Activated CD4-positive, alpha-beta memory T cell treated with anti-CD3 and anti-CD28 coated beads, Interleukin-2, amount 10 ng/mL, durations not matched to agents 7 days and 5 days (primary cell): ENCODE measurements around the gene STK4. TPM values are rescaled to one million over a fixed set of nuclear protein-coding genes. Genes with fewer than 3 reads are reported as not detected.

Source experiments
- CTCF ChIA-PET: fragments of 350-600 bp; sonication (Branson Sonifier 250); formaldehyde crosslinking; loops from one replicate; lab custom pipeline; 2021; ENCODE audit warnings: antibody characterized with exemption, inconsistent platforms; lab: Charles Lee
- POLR2A ChIA-PET: fragments of 350-600 bp; sonication (Branson Sonifier 250); formaldehyde crosslinking; loops from one replicate; lab custom pipeline; 2021; ENCODE audit warnings: antibody characterized with exemption; lab: Charles Lee
- DNase-seq: peaks from one replicate; pipeline ENCODE4 v3.0.0-alpha.2; 2020
- H3K27ac Mint-ChIP-seq: one replicate; pipeline ENCODE4 v1.8.0; 2021; ENCODE audit warnings: mild to moderate bottlenecking, mixed read lengths
- H3K27me3 Mint-ChIP-seq: one replicate; pipeline ENCODE4 v1.8.0; 2021; ENCODE audit warnings: mixed read lengths
- H3K36me3 Mint-ChIP-seq: one replicate; pipeline ENCODE4 v1.8.0; 2021; ENCODE audit warnings: low read depth, mixed read lengths
- H3K4me1 Mint-ChIP-seq: one replicate; pipeline ENCODE4 v1.8.0; 2021; ENCODE audit warnings: mixed read lengths
- H3K4me3 Mint-ChIP-seq: one replicate; pipeline ENCODE4 v1.8.0; 2021; ENCODE audit warnings: mild to moderate bottlenecking, mixed read lengths
- H3K9me3 Mint-ChIP-seq: one replicate; pipeline ENCODE4 v1.8.0; 2021; ENCODE audit warnings: mixed read lengths
- total RNA-seq, 2 experiments: library from RNA; stranded (reverse); gene quantifications; one replicate each; pipeline ENCODE4 v1.2.3, GENCODE V29; 2021

Gene STK4
- total RNA-seq, result 100 to 1,000 TPM; 204 to 213 TPM

GRCh38 chr20:44966030-44966961, at the start of gene STK4:
Gene STK4, plus strand, starts transcription at chr20:44966512. Its CDS starts 57 bp downstream, at chr20:44966569.
- ChIA-PET CTCF (interaction anchor here (1.1 to 1.5 kb wide), 3 partner anchors 15 to 78 kb away, joined by 4 read pairs; no protein-coding TSS in a partner anchor), POLR2A (interaction anchor here (1.0 to 6.3 kb wide), 16 partner anchors 9 to 81 kb away, joined by 3 to 105 read pairs (median 4); partner anchors contain the start of genes PABPC1L and YWHAB)
- H3K27ac Mint-ChIP-seq, result peak within 1 kb of the TSS; percentile 98
- H3K4me3 Mint-ChIP-seq, result peak within 1 kb of the TSS; percentile 94
- no peaks in the 10 kb centered on the region for H3K9me3 Mint-ChIP-seq
- H3K4me1 Mint-ChIP-seq, result peaks cover 68% of the 10 kb centered on the region
- H3K27me3 Mint-ChIP-seq, result no peaks in the 10 kb centered on the region
- DNase-seq, result peak; percentile 96
- peaks cover 41% of the 10 kb centered on the region for H3K36me3 Mint-ChIP-seq

GRCh38 chr20:44916586-44916985, 49.7 kb upstream of the STK4 start:
- CTCF ChIA-PET, result no interaction called here
- Mint-ChIP-seq H3K27ac (no peak overlapping the region), H3K36me3 (peaks cover 39% of the 10 kb centered on the region), H3K4me1 (peaks cover 22% of the 10 kb centered on the region), H3K9me3 (no peaks in the 10 kb centered on the region), H3K4me3 (no peak overlapping the region), H3K27me3 (no peaks in the 10 kb centered on the region)
- POLR2A ChIA-PET, result no interaction called here
- DNase-seq, result no peak

DNA sequence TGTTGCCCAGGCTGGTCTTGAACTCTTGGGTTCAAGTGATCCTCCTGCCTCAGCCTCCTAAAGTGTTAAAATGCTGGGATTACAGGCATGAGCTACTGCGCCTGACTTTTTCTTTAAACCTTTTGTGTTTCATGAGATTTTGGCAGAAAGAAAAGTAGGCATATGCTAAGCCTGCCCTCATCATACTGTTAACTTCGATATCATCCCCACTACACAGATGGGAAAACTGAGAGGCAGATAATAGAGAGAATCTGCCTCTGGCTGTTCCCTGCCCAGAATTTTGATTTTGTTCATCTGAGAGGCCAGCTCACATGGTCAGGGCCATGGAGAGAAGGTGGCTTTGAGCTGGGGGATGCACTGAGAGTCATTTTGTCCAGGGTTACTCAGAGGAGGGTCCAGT, 48.9 kb upstream of the STK4 start:
- Mint-ChIP-seq H3K27me3 (no peaks in the 10 kb centered on the region), H3K9me3 (no peaks in the 10 kb centered on the region), H3K4me3 (no peak overlapping the region), H3K36me3 (peaks cover 41% of the 10 kb centered on the region), H3K27ac (no peak overlapping the region), H3K4me1 (peaks cover 17% of the 10 kb centered on the region)
- ChIA-PET POLR2A (interaction anchor here (0.9 kb wide), 1 partner anchor 15 kb away, joined by 3 read pairs; no protein-coding TSS in a partner anchor), CTCF (interaction anchor here (1.0 kb wide), 1 partner anchor 8 kb away, joined by 3 read pairs; the partner anchor contains the start of gene PABPC1L)
- no peak for DNase-seq

- H3K27me3 Mint-ChIP-seq, result no peaks in the 10 kb centered on the region
- H3K9me3 Mint-ChIP-seq, result no peaks in the 10 kb centered on the region
- ChIA-PET CTCF (interaction anchor here (1.0 kb wide), 1 partner anchor 9 kb away, joined by 3 read pairs; the partner anchor contains the start of gene PABPC1L), POLR2A (interaction anchor here (0.9 to 1.5 kb wide), 2 partner anchors 9 to 16 kb away, joined by 3 to 5 read pairs; no protein-coding TSS in a partner anchor)
- no peak for DNase-seq
- H3K27ac Mint-ChIP-seq, result no peak overlapping the region
- peaks cover 33% of the 10 kb centered on the region for H3K36me3 Mint-ChIP-seq
- H3K4me3 Mint-ChIP-seq, result no peak overlapping the region
- peaks cover 15% of the 10 kb centered on the region for H3K4me1 Mint-ChIP-seq
Observed at GRCh38 chr20:44918342-44918741, 48.0 kb upstream of the STK4 start.

DNA sequence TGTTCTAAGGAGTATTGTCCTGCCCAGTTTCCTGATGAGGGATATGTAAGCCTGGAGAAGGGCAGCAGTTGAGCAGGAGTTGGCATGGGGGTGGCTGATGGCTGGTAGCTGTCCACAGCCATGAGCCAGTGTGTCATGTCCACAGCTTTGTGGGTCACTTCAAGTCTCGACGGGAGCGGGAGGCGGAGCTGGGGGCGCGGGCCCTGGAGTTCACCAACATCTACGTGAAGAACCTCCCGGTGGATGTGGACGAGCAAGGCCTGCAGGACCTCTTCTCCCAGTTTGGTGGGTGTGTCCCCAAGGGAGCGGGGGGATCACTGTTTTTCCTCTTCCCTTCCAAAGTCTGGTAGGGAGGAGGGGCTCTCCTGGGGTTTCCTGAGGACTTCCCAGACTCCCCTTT, 47.6 kb upstream of the STK4 start:
- no peaks in the 10 kb centered on the region for H3K27me3 Mint-ChIP-seq
- no peak overlapping the region for H3K27ac Mint-ChIP-seq
- peaks cover 14% of the 10 kb centered on the region for H3K4me1 Mint-ChIP-seq
- no peaks in the 10 kb centered on the region for H3K9me3 Mint-ChIP-seq
- POLR2A ChIA-PET, result interaction anchor here (1.5 kb wide), 1 partner anchor 10 kb away, joined by 5 read pairs; no protein-coding TSS in a partner anchor
- no peak for DNase-seq
- peaks cover 29% of the 10 kb centered on the region for H3K36me3 Mint-ChIP-seq
- H3K4me3 Mint-ChIP-seq, result no peak overlapping the region
- CTCF ChIA-PET, result no interaction called here

DNA sequence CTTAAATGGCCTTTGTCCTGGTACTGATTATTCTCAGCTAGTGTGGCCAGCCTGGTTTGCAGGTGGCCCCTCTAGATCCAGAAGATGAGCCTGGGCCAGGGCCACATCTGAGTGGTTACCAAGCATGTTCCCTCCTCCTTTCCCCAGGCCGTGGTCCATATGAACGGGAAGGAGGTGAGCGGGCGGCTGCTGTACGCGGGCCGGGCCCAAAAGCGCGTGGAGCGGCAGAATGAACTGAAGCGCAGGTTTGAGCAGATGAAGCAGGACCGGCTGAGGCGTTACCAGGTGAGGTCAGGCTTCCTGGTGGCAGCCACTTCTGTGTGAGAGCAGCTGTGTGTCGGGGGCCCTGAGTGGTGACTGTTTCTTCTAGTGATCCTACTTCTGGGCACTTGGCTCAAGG, 44.9 kb upstream of the STK4 start:
- no peak overlapping the region for H3K4me3 Mint-ChIP-seq
- peaks cover 22% of the 10 kb centered on the region for H3K36me3 Mint-ChIP-seq
- H3K27ac Mint-ChIP-seq, result no peak overlapping the region
- H3K9me3 Mint-ChIP-seq, result no peaks in the 10 kb centered on the region
- H3K4me1 Mint-ChIP-seq, result peaks cover 3% of the 10 kb centered on the region
- no peaks in the 10 kb centered on the region for H3K27me3 Mint-ChIP-seq
- ChIA-PET CTCF (no interaction called here), POLR2A (interaction anchor here (0.7 kb wide), 1 partner anchor 12 kb away, joined by 5 read pairs; no protein-coding TSS in a partner anchor)
- no peak for DNase-seq

- Mint-ChIP-seq H3K4me1 (no peaks in the 10 kb centered on the region), H3K27ac (no peak overlapping the region), H3K36me3 (peaks cover 9% of the 10 kb centered on the region), H3K27me3 (no peaks in the 10 kb centered on the region), H3K9me3 (no peaks in the 10 kb centered on the region), H3K4me3 (no peak overlapping the region)
- ChIA-PET POLR2A (interaction anchor here (0.6 kb wide), 1 partner anchor 11 kb away, joined by 3 read pairs; no protein-coding TSS in a partner anchor), CTCF (interaction anchor here (1.2 kb wide), 1 partner anchor 87 kb away, joined by 3 read pairs; no protein-coding TSS in a partner anchor)
- no peak for DNase-seq
Observed at GRCh38 chr20:44924541-44924940, 41.8 kb upstream of the STK4 start.

- Mint-ChIP-seq H3K27me3 (no peaks in the 10 kb centered on the region), H3K4me3 (no peak overlapping the region), H3K36me3 (peaks cover 25% of the 10 kb centered on the region), H3K27ac (no peak overlapping the region), H3K9me3 (no peaks in the 10 kb centered on the region), H3K4me1 (no peaks in the 10 kb centered on the region)
- DNase-seq, result no peak
- POLR2A ChIA-PET, result no interaction called here
- CTCF ChIA-PET, result no interaction called here
Observed at GRCh38 chr20:44928595-44928994, 37.7 kb upstream of the STK4 start.

DNA sequence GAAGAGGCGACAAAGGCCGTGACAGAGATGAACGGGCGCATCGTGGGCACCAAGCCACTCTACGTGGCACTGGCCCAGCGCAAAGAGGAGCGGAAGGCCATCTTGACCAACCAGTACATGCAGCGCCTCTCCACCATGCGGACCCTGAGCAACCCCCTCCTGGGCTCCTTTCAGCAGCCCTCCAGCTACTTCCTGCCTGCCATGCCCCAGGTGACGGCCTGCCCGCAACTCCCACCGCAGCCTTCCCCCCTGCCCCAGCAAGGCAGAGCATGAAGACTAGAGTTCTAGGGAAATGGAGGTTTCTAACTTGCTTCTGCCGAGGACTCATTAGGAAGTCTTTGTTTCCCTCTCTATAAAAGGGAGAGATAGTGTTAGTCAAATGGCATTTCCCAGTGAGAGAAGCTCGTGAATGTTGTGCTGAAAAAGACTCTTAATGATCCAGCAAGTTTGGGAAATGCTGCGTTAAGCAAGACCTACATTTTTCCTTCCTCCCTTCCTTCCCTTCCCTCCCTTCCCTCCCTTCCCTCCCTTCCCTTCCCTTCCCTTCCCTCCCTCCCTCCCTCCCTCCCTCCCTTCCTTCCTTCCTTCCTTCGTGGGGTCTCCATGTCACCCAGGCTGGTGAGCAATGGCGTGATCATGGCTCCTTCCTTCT, 35.7 kb upstream of the STK4 start:
- no peaks in the 10 kb centered on the region for H3K27me3 Mint-ChIP-seq
- POLR2A ChIA-PET, result no interaction called here
- CTCF ChIA-PET, result interaction anchor here (0.6 kb wide), 1 partner anchor 181 kb away, joined by 3 read pairs; no protein-coding TSS in a partner anchor
- H3K4me1 Mint-ChIP-seq, result no peaks in the 10 kb centered on the region
- DNase-seq, result no peak
- H3K36me3 Mint-ChIP-seq, result peaks cover 24% of the 10 kb centered on the region
- H3K27ac Mint-ChIP-seq, result no peak overlapping the region
- H3K9me3 Mint-ChIP-seq, result no peaks in the 10 kb centered on the region
- no peak overlapping the region for H3K4me3 Mint-ChIP-seq

- POLR2A ChIA-PET, result no interaction called here
- CTCF ChIA-PET, result no interaction called here
- Mint-ChIP-seq H3K4me3 (no peak overlapping the region), H3K4me1 (no peaks in the 10 kb centered on the region), H3K36me3 (peaks cover 31% of the 10 kb centered on the region), H3K9me3 (no peaks in the 10 kb centered on the region), H3K27me3 (no peaks in the 10 kb centered on the region), H3K27ac (no peak overlapping the region)
- DNase-seq, result no peak
Observed at GRCh38 chr20:44931911-44932310, 34.4 kb upstream of the STK4 start.

DNA sequence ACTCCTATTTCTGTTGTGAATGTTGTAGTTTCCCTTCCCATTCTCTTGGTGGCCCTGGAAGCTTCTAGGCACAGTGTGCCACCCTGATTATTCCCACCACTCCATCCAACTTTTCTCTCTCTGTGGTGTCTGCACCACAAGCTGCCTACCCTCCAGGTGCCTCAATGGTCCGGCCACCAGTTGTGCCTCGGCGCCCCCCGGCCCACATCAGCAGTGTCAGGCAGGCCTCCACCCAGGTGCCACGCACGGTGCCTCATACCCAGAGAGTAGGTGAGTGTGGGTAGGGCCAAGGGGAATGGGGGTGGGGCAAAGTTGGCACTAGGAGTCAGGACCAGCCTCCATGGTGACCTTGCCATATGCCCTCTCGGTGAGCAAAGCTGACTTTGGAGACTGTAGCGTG, 33.4 kb upstream of the STK4 start:
- ChIA-PET POLR2A (no interaction called here), CTCF (no interaction called here)
- Mint-ChIP-seq H3K36me3 (peaks cover 37% of the 10 kb centered on the region), H3K4me1 (no peaks in the 10 kb centered on the region), H3K27me3 (no peaks in the 10 kb centered on the region), H3K27ac (no peak overlapping the region), H3K4me3 (no peak overlapping the region), H3K9me3 (no peaks in the 10 kb centered on the region)
- DNase-seq, result no peak

DNA sequence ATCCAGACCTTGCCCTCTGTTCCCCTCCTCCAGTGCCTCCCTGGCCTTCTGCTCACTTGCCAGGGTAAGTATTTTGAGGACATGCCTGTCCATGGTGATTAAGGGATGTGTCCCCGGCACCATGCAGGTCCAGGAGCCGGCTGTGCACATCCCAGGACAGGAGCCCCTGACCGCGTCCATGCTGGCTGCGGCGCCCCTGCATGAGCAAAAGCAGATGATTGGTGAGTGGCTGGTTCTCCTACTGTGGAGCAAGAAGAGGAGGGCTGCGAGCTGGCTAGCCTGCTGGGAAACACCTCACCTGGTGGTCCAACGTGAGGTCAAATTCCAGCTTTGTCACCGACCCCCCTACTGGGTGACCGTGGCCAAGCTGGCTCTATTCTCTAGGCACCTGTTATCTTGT, 29.8 kb upstream of the STK4 start:
- ChIA-PET POLR2A (no interaction called here), CTCF (no interaction called here)
- Mint-ChIP-seq H3K4me1 (no peaks in the 10 kb centered on the region), H3K36me3 (peaks cover 49% of the 10 kb centered on the region), H3K27ac (no peak overlapping the region), H3K4me3 (no peak overlapping the region), H3K27me3 (no peaks in the 10 kb centered on the region), H3K9me3 (no peaks in the 10 kb centered on the region)
- DNase-seq, result no peak

DNA sequence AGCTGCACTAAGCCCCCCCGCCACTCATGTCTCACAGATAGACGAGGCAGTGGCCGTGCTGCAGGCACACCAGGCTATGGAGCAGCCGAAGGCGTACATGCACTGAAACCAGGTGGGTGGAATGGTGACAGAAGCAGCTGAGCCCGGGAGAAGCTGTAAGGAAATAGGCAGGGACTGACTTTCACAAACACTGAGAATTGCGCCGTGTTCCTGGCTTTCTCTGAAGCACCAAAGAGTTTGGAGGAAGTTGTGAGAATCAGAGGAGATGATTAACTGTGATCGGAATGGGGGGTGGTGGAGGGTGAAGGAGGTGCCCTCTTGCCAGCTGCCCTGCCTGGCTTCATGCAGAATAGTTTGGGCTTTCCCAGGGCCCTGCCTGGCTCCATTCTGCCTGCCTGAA, 27.7 kb upstream of the STK4 start:
- Mint-ChIP-seq H3K27ac (no peak overlapping the region), H3K4me3 (no peak overlapping the region), H3K36me3 (peaks cover 54% of the 10 kb centered on the region), H3K4me1 (no peaks in the 10 kb centered on the region), H3K27me3 (no peaks in the 10 kb centered on the region), H3K9me3 (no peaks in the 10 kb centered on the region)
- DNase-seq, result no peak
- ChIA-PET POLR2A (interaction anchor here (1.2 kb wide), 1 partner anchor 11 kb away, joined by 3 read pairs; no protein-coding TSS in a partner anchor), CTCF (no interaction called here)
